K562 (cell line): Measurements from ENCODE around the gene UVRAG. TPM values are rescaled to one million over a fixed set of nuclear protein-coding genes. Genes with fewer than 3 reads are reported as not detected.

Experiments used
- CEBPB ChIP-seq: fragments of 450-650 bp; IDR thresholded peaks from 2 replicates; pipeline ENCODE4 v1.6.1; 2016; ENCODE audit warnings: missing genetic modification characterization, missing compliant biosample characterization
- FIP1L1 ChIP-seq: fragments of 200-400 bp; formaldehyde crosslinking; IDR thresholded peaks from 2 replicates; pipeline ENCODE4 v1.6.1; 2018; ENCODE audit warnings: mild to moderate bottlenecking, low read depth, low read length; ENCODE audit not compliant: poor library complexity, severe bottlenecking
- HDAC1 ChIP-seq, 2 experiments: fragments of 450-650 bp; IDR thresholded peaks; 2 replicates each; pipeline ENCODE4 v1.6.1; 2016 to 2017; ENCODE audit warnings: inconsistent platforms in 1 of 2, mild to moderate bottlenecking in 1 of 2, moderate library complexity in 1 of 2
- HNRNPH1 ChIP-seq: fragments of 200-400 bp; formaldehyde crosslinking; optimal IDR thresholded peaks from 2 replicates; pipeline ENCODE3; 2017; ENCODE audit warnings: low read depth, mild to moderate bottlenecking, low read length, moderate library complexity
- MCM5 ChIP-seq: fragments of 450-650 bp; IDR thresholded peaks from 2 replicates; pipeline ENCODE4 v1.6.1; 2016; ENCODE audit warnings: low read depth
- STAT5A ChIP-seq: IDR thresholded peaks from 2 replicates; pipeline ENCODE4 v1.6.1; 2012; ENCODE audit warnings: low read length, inconsistent platforms, borderline replicate concordance
- THRAP3 ChIP-seq: fragments of 450-650 bp; IDR thresholded peaks from 2 replicates; pipeline ENCODE4 v1.6.1; 2016; ENCODE audit warnings: mild to moderate bottlenecking, inconsistent platforms, borderline replicate concordance
- ZKSCAN1 ChIP-seq: fragments of 150-350 bp; IDR thresholded peaks from 2 replicates; pipeline ENCODE4 v1.6.1; 2016; ENCODE audit warnings: low read depth, low read length
- ZNF699 ChIP-seq: fragments of 250-450 bp; sonication (Bioruptor Pico); IDR thresholded peaks from 2 replicates; pipeline ENCODE4 v1.8.0; 2021; ENCODE audit warnings: mild to moderate bottlenecking, moderate library complexity; ENCODE audit not compliant: insufficient replicate concordance
- polyA plus RNA-seq, 8 experiments: library from polyadenylated mRNA; depleted of rRNA in 4 of 8; stranded (reverse) in 5 of 8; unstranded in 3 of 8; fragments of >200 nt; fragmentation: Nextera tagmentation in 2 of 8; fragmentation: Illumina TruSeq in 1 of 8; extraction: Ambion mirVana in 2 of 8; extraction: Trizol in 1 of 8; gene quantifications; 2 replicates each; pipeline versions ENCODE4 v1.2.1 to v1.2.3, GENCODE V29; 2011 to 2014; ENCODE audit warnings: inconsistent platforms in 1 of 8, missing spikeins in 1 of 8
- total RNA-seq, 7 experiments: library from RNA; depleted of rRNA in 6 of 7; stranded (reverse); fragments of >200 nt in 6 of 7; fragmentation: Illumina TruSeq in 2 of 7; extraction: Trizol in 2 of 7; gene quantifications; 2 replicates each; pipeline versions ENCODE4 v1.2.1 to v1.2.3, GENCODE V29; 2011 to 2021; ENCODE audit warnings: low replicate concordance in 1 of 7
- TF ChIP-seq, protein P1 (sequence below), 3 experiments: IDR thresholded peaks in 2 of 3; conservative IDR thresholded peaks in 1 of 3; 2 replicates each; pipeline ENCODE4 v1.5.1; 2011 to 2012; ENCODE audit warnings: low read length in 3 of 3, mild to moderate bottlenecking in 3 of 3, control low read depth in 2 of 3, improper control_type of control experiment in 1 of 3, inconsistent platforms in 1 of 3, low read depth in 1 of 3, mixed read lengths in 1 of 3, moderate library complexity in 1 of 3; ENCODE audit not compliant: insufficient read depth in 2 of 3
- TF ChIP-seq, protein P2 (sequence below): fragments of 250-450 bp; sonication (Bioruptor Pico); IDR thresholded peaks from 2 replicates; pipeline ENCODE4 v1.8.0; 2022; ENCODE audit warnings: inconsistent platforms

UVRAG gene
- total and polyA plus RNA-seq, 9 of the 15 experiments (the other 6 are each of a cell fraction or from before 2014, with no cell fraction given) = 3.1 to 17.8 (median 12.4) TPM

DNA sequence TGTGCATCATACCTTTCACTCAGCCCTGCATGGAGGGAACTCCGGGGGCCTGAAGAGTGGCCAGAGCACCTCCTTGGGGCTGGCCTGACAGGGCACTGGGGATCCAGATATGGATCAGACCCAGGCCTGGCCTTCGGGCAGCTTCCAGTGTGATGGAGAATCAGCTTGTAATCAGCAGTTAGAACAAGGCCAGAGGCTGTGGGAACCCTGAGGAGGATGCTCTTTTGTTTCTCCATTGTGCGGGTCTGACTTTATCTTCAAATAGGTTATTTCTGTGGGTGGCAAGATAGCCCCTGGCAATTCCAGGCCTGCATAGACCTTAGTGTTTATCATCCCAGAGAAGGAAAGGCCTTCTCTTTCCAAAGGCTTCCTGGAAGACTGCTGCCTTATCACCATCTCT is 34.1 kb upstream of the UVRAG start (continued):
- TF ChIP-seq, protein P1, sequence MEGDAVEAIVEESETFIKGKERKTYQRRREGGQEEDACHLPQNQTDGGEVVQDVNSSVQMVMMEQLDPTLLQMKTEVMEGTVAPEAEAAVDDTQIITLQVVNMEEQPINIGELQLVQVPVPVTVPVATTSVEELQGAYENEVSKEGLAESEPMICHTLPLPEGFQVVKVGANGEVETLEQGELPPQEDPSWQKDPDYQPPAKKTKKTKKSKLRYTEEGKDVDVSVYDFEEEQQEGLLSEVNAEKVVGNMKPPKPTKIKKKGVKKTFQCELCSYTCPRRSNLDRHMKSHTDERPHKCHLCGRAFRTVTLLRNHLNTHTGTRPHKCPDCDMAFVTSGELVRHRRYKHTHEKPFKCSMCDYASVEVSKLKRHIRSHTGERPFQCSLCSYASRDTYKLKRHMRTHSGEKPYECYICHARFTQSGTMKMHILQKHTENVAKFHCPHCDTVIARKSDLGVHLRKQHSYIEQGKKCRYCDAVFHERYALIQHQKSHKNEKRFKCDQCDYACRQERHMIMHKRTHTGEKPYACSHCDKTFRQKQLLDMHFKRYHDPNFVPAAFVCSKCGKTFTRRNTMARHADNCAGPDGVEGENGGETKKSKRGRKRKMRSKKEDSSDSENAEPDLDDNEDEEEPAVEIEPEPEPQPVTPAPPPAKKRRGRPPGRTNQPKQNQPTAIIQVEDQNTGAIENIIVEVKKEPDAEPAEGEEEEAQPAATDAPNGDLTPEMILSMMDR (IDR thresholded peaks at IDR 0.05 in 2 of 3, conservative IDR thresholded peaks at IDR 0.05 in 1 of 3; ENCODE audit: insufficient read depth in 2 of 3, low read depth in 1 of 3, low read length in 3 of 3) = no peak
- no peak for TF ChIP-seq FIP1L1
- no peak for TF ChIP-seq ZNF699 (CRISPR knock-in tag)
- TF ChIP-seq HDAC1 (IDR thresholded peaks at IDR 0.05) = no peak
- no peak for TF ChIP-seq THRAP3
- no peak for TF ChIP-seq STAT5A
- TF ChIP-seq ZKSCAN1 = no peak
- TF ChIP-seq CEBPB (tag) = no peak
- TF ChIP-seq MCM5 = no peak
- TF ChIP-seq, protein P2, sequence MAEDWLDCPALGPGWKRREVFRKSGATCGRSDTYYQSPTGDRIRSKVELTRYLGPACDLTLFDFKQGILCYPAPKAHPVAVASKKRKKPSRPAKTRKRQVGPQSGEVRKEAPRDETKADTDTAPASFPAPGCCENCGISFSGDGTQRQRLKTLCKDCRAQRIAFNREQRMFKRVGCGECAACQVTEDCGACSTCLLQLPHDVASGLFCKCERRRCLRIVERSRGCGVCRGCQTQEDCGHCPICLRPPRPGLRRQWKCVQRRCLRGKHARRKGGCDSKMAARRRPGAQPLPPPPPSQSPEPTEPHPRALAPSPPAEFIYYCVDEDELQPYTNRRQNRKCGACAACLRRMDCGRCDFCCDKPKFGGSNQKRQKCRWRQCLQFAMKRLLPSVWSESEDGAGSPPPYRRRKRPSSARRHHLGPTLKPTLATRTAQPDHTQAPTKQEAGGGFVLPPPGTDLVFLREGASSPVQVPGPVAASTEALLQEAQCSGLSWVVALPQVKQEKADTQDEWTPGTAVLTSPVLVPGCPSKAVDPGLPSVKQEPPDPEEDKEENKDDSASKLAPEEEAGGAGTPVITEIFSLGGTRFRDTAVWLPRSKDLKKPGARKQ = no peak
- TF ChIP-seq HNRNPH1 = no peak
- TF ChIP-seq, all 486 proteins: peak for 0
